PFSK-1 (cell line): Measurements from ENCODE around the gene UBL4B.
A peak's percentile ranks its signal among the peaks of the same experiment; 100 is the strongest.

Experiments
- FOXP2 ChIP-seq: optimal IDR thresholded peaks from 2 replicates; pipeline ENCODE3; 2011; ENCODE audit warnings: borderline replicate concordance, control low read depth, inconsistent platforms; ENCODE audit not compliant: insufficient read depth; ENCODE audit errors: extremely low read length, extremely low read depth
- POLR2AphosphoS5 ChIP-seq: IDR thresholded peaks from 2 replicates; pipeline ENCODE4 v1.6.1; 2012; ENCODE audit warnings: low read depth, mild to moderate bottlenecking, control low read depth, low read length, moderate library complexity
- SIN3A ChIP-seq: IDR thresholded peaks from 2 replicates; pipeline ENCODE4 v1.6.1; 2012; ENCODE audit warnings: mild to moderate bottlenecking, low read length, moderate library complexity, borderline replicate concordance; ENCODE audit not compliant: insufficient read depth
- TAF1 ChIP-seq: IDR thresholded peaks from 2 replicates; pipeline ENCODE4 v1.6.1; 2012; ENCODE audit warnings: low read length, control low read depth, borderline replicate concordance; ENCODE audit not compliant: insufficient read depth
- TF ChIP-seq, protein P1 (sequence below), 2 experiments: IDR thresholded peaks; 2 replicates each; pipeline versions ENCODE4 v1.6.1 to v1.8.0; 2011 to 2012; ENCODE audit warnings: low read depth in 2 of 2, low read length in 2 of 2, control low read depth in 1 of 2, inconsistent platforms in 1 of 2, mild to moderate bottlenecking in 1 of 2, moderate library complexity in 1 of 2; ENCODE audit not compliant: insufficient read depth in 1 of 2

UBL4B gene

GRCh38 chr1:110089561-110090275 is 22.5 kb upstream of the UBL4B start:
- TF ChIP-seq, protein P1, sequence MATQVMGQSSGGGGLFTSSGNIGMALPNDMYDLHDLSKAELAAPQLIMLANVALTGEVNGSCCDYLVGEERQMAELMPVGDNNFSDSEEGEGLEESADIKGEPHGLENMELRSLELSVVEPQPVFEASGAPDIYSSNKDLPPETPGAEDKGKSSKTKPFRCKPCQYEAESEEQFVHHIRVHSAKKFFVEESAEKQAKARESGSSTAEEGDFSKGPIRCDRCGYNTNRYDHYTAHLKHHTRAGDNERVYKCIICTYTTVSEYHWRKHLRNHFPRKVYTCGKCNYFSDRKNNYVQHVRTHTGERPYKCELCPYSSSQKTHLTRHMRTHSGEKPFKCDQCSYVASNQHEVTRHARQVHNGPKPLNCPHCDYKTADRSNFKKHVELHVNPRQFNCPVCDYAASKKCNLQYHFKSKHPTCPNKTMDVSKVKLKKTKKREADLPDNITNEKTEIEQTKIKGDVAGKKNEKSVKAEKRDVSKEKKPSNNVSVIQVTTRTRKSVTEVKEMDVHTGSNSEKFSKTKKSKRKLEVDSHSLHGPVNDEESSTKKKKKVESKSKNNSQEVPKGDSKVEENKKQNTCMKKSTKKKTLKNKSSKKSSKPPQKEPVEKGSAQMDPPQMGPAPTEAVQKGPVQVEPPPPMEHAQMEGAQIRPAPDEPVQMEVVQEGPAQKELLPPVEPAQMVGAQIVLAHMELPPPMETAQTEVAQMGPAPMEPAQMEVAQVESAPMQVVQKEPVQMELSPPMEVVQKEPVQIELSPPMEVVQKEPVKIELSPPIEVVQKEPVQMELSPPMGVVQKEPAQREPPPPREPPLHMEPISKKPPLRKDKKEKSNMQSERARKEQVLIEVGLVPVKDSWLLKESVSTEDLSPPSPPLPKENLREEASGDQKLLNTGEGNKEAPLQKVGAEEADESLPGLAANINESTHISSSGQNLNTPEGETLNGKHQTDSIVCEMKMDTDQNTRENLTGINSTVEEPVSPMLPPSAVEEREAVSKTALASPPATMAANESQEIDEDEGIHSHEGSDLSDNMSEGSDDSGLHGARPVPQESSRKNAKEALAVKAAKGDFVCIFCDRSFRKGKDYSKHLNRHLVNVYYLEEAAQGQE (IDR thresholded peaks at IDR 0.05; ENCODE audit: insufficient read depth in 1 of 2, low read depth in 2 of 2, low read length in 2 of 2), result no peak
- peak; percentile 39 for TF ChIP-seq FOXP2

DNA sequence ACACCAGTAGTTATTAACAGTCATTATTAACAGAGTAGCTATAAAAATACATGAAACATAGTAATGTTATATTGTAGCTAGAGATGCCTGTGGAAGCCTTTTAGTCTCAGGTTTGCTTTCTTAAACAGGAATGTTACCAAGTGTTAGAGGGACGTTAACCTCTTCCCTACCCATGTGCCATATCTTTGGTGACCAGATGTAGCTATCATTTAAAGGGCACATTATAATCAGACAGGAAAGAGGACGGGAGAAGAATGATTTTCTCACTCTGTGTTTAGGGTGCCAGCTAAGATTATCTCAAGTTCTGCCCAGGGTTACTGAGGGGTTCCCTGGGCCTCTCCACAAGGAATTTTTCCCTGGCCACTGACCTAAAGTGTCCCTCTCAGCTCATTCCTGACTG is 20.9 kb upstream of the UBL4B start:
- TF ChIP-seq SIN3A (no peak), POLR2AphosphoS5 (no peak), FOXP2 (no peak), TAF1 (no peak)
- TF ChIP-seq, protein P1 (IDR thresholded peaks at IDR 0.05; ENCODE audit: insufficient read depth in 1 of 2, low read depth in 2 of 2, low read length in 2 of 2), result no peak

GRCh38 chr1:110091791-110092190 is 20.5 kb upstream of the UBL4B start:
- TF ChIP-seq, protein P1 (IDR thresholded peaks at IDR 0.05; ENCODE audit: insufficient read depth in 1 of 2, low read depth in 2 of 2, low read length in 2 of 2), result no peak
- TF ChIP-seq TAF1, result no peak
- no peak for TF ChIP-seq SIN3A
- no peak for TF ChIP-seq POLR2AphosphoS5
- no peak for TF ChIP-seq FOXP2

DNA sequence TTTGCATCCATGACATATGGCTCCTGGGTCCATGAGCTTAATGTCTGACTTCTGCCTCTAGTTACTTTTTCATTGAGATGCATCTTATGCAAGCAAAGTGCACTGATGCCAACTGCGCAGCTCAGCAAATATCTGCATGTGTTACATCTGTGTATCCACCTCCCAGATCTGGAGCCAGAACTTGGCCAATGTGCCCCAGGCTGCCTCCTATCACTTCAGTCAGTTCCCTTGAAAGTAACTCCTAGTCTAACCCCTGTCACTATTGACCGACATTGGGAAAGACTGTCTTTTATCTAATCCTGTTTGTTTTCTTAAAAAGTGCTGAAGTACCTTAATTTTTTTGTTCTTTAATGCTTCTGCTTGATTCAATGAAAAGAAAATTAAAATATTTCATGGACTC is 19.3 kb upstream of the UBL4B start:
- TF ChIP-seq TAF1 (no peak), SIN3A (no peak), POLR2AphosphoS5 (no peak), FOXP2 (no peak)
- TF ChIP-seq, protein P1 (IDR thresholded peaks at IDR 0.05; ENCODE audit: insufficient read depth in 1 of 2, low read depth in 2 of 2, low read length in 2 of 2), result no peak
